GM10248 (cell line): ENCODE results near the gene MIOS.

Experiments used
- CTCF ChIA-PET: fragments of 300-600 bp; sonication (Branson Sonifier 250); formaldehyde crosslinking; extraction: SDS; loops from one replicate; lab custom pipeline; 2021; ENCODE audit warnings: antibody characterized with exemption; lab: Yijun Ruan, JAX
- POLR2A ChIA-PET: fragments of 350-650 bp; sonication (Branson Sonifier 250); formaldehyde crosslinking; extraction: SDS; loops from one replicate; lab custom pipeline; 2020; ENCODE audit warnings: antibody characterized with exemption; lab: Yijun Ruan, JAX
- DNase-seq: peaks from one replicate; pipeline ENCODE4 v3.0.0; 2012; ENCODE audit errors: extremely low spot score
- TF ChIP-seq, protein P1 (sequence below): IDR thresholded peaks from 2 replicates; pipeline ENCODE4 v1.5.1; 2012; ENCODE audit warnings: mild to moderate bottlenecking, low read depth; ENCODE audit errors: extremely low read depth, missing control alignments, control extremely low read depth

The MIOS gene

DNA sequence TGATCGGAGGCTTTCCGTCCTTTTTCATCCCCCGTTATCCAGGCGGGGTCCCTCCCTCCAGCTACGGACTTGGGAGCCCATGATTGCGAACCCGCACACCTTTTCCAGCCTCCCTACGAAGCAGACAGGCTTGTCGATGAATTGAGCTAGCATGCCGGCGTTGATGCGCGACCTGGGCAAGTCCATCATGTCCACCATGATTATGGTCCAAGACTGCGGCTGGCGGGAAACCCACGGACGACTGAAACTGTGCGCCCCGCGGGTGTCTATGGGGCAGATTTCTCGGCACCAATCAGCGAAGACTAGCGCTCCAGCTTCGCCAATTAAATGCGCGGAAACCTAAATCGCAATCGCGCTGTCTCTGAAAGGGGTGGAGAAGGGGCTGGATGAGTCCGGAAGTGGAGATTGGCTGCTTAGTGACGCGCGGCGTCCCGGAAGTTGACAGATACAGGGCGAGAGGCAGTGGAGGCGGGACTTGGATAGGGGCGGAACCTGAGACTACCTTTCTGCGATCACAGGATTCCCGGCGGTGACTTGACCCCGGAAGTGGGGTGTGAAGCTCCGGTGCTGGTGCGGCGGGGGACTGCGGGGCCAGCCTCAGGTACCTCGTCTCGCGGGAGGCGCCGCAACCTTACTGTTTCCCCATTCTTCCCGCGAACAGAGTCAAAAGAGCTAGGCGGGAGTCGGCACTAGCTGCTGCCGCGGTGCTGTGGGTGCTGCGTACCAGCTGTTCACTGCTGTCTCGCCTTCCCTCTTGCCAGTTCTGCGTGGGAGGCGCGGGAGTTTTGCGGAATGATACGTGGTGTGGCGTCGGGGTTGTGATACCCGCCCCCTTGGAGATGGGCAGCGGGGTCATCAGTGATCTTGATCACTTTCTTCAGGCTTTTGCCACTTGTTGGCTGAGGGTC lies 73.8 kb downstream of the MIOS start, which contains the start of gene UMAD1:
UMAD1 (plus strand) TSS at position 532 of the 908 bp plus-strand sequence. CDS start 32,620 bp downstream, outside the sequence.
- TF ChIP-seq, protein P1, sequence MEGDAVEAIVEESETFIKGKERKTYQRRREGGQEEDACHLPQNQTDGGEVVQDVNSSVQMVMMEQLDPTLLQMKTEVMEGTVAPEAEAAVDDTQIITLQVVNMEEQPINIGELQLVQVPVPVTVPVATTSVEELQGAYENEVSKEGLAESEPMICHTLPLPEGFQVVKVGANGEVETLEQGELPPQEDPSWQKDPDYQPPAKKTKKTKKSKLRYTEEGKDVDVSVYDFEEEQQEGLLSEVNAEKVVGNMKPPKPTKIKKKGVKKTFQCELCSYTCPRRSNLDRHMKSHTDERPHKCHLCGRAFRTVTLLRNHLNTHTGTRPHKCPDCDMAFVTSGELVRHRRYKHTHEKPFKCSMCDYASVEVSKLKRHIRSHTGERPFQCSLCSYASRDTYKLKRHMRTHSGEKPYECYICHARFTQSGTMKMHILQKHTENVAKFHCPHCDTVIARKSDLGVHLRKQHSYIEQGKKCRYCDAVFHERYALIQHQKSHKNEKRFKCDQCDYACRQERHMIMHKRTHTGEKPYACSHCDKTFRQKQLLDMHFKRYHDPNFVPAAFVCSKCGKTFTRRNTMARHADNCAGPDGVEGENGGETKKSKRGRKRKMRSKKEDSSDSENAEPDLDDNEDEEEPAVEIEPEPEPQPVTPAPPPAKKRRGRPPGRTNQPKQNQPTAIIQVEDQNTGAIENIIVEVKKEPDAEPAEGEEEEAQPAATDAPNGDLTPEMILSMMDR, result no peak
- ChIA-PET POLR2A (interaction anchor here (1.2 kb wide), 2 partner anchors 337 to 538 kb away, joined by 3 read pairs; no protein-coding TSS in a partner anchor), CTCF (interaction anchor here (0.7 to 4.4 kb wide), 8 partner anchors 9 to 577 kb away, joined by 3 to 19 read pairs (median 4); no protein-coding TSS in a partner anchor)
- DNase-seq, result peak; percentile 94

- TF ChIP-seq, protein P1, result no peak
- ChIA-PET CTCF (interaction anchor here (1.1 to 4.4 kb wide), 8 partner anchors 8 to 549 kb away, joined by 3 to 19 read pairs (median 4); no protein-coding TSS in a partner anchor), POLR2A (interaction anchor here (1.2 to 1.6 kb wide), 3 partner anchors 336 to 549 kb away, joined by 3 to 4 read pairs (median 3); no protein-coding TSS in a partner anchor)
- no peak for DNase-seq
Measured at GRCh38 chr7:7641129-7641663, 74.5 kb downstream of the MIOS start.

GRCh38 chr7:7642081-7642480 lies 75.4 kb downstream of the MIOS start:
- TF ChIP-seq, protein P1, result no peak
- no peak for DNase-seq
- POLR2A ChIA-PET, result interaction anchor here (1.6 kb wide), 1 partner anchor 548 kb away, joined by 4 read pairs; no protein-coding TSS in a partner anchor
- CTCF ChIA-PET, result interaction anchor here (1.3 to 4.4 kb wide), 5 partner anchors 10 to 654 kb away, joined by 4 to 19 read pairs (median 5); no protein-coding TSS in a partner anchor

DNA sequence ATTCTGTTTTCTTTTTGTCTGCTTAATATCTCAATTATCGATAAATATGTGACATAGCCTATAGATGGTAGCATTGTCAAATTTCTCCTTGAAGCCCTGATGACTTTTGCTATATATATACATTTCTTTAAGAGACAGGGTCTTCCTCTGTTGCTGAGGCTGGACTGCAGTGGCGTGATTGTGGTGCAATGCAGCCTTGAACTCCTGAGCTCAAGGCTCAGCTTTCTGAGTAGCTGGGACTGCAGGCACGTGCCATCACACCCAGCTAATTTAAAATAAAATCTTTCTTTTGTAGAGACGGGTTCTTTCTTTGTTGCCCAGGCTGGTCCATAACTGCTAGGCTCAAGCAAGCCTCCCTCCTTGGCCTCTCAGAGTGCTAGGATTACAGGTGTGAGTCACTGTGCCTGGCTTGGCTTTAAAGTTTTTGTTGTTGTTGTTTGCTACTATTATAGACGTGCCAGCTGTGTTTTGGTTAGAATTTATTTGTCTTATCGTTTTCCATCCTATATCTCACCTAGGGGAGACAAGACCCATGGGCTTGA lies 80.9 kb downstream of the MIOS start:
- DNase-seq, result no peak
- TF ChIP-seq, protein P1, result no peak
- ChIA-PET POLR2A (no interaction called here), CTCF (interaction anchor here (1.9 kb wide), 1 partner anchor 34 kb away, joined by 5 read pairs; no protein-coding TSS in a partner anchor)

GRCh38 chr7:7650682-7651206 lies 84.1 kb downstream of the MIOS start:
- CTCF ChIA-PET, result no interaction called here
- no peak for DNase-seq
- TF ChIP-seq, protein P1, result no peak
- POLR2A ChIA-PET, result no interaction called here
